Kidney (tissue), 14 donors: ENCODE data around the gene ERICH2. TPM values are rescaled to one million over a fixed set of nuclear protein-coding genes. Genes with fewer than 3 reads are reported as not detected.

Experiments used
- DNase-seq, 5 donors: peaks; one replicate each; pipeline ENCODE4 v3.0.0-alpha.2; 2013 to 2020
- FAIRE-seq: peaks from 2 replicates; lab custom pipeline; 2012; peaks lifted over from hg19 to GRCh38; lab: Jason Lieb, UNC
- H3K27ac ChIP-seq, 2 donors: one replicate each; pipeline ENCODE4 v1.7.0; 2013; ENCODE audit warnings: low read depth in 2 of 2, low read length in 2 of 2, inconsistent platforms in 1 of 2
- H3K27me3 ChIP-seq: one replicate; pipeline ENCODE4 v1.7.1; 2013; ENCODE audit warnings: low read length, inconsistent platforms; ENCODE audit not compliant: control insufficient read depth, insufficient read depth
- H3K36me3 ChIP-seq, 3 donors: one replicate each; pipeline versions ENCODE4 v1.7.0 to v1.7.1; 2013; ENCODE audit warnings: low read length in 3 of 3, control low read depth in 1 of 3, inconsistent platforms in 1 of 3; ENCODE audit not compliant: insufficient read depth in 3 of 3, control insufficient read depth in 2 of 3
- H3K4me1 ChIP-seq, 3 donors: one replicate each; pipeline versions ENCODE4 v1.7.0 to v1.7.1; 2013; ENCODE audit warnings: low read length in 3 of 3, inconsistent platforms in 1 of 3, low read depth in 1 of 3; ENCODE audit not compliant: control insufficient read depth in 2 of 3, insufficient read depth in 2 of 3
- H3K4me3 ChIP-seq, 3 donors: one replicate each; pipeline versions ENCODE4 v1.7.0 to v1.8.1; 2013; ENCODE audit warnings: low read length in 3 of 3, control low read depth in 1 of 3, inconsistent platforms in 1 of 3
- H3K9ac ChIP-seq, 3 donors: one replicate each; pipeline versions ENCODE4 v1.7.0 to v1.7.1; 2013; ENCODE audit warnings: low read length in 3 of 3, control low read depth in 1 of 3, inconsistent platforms in 1 of 3
- H3K9me3 ChIP-seq, 3 donors: one replicate each; pipeline versions ENCODE4 v1.7.0 to v1.7.1; 2013; ENCODE audit warnings: low read length in 3 of 3, control low read depth in 1 of 3, inconsistent platforms in 1 of 3; ENCODE audit not compliant: control insufficient read depth in 2 of 3, insufficient read depth in 1 of 3
- intact Hi-C: fragments of 100-400 bp; cut with DNase I; formaldehyde crosslinking; loops from one replicate; pipeline ENCODE4 v1.11.1; 2022
- polyA plus RNA-seq: library from polyadenylated mRNA; stranded (reverse); fragments of 350-450 nt; fragmentation: Illumina TruSeq; extraction: RNeasy Lipid Tissue Mini Kit (QIAGEN cat#74804); gene quantifications from one replicate; pipeline ENCODE4 v1.2.3, GENCODE V29; 2014; ENCODE audit warnings: low read depth, low replicate concordance; ENCODE audit not compliant: insufficient read depth
- total RNA-seq: library from RNA; stranded (reverse); fragmentation: NEBNext Ultra II Directional; extraction: Animal tissue kit (Norgen Biotek cat#: 25700); gene quantifications from one replicate; pipeline ENCODE4 v1.2.1, GENCODE V29; 2021
- TF ChIP-seq, protein P1 (sequence below): IDR thresholded peaks from 3 replicates; pipeline ENCODE4 v1.5.1; 2012; ENCODE audit warnings: mild to moderate bottlenecking, moderate library complexity, borderline replicate concordance; ENCODE audit not compliant: insufficient read depth; ENCODE audit errors: extremely low read depth
- donor health status: control.
- donor health status: control.
- donor health status: control.
- donor health status: control.
- donor health status: control.
- donor health status: DM: yes; HTN: yes; CAD: no.
- donor health status: Normal renal cell carcinoma (clear cell type).

Gene ERICH2
- total and polyA plus RNA-seq, 2 donors from 2014 or later = 0.91 to 4.0 TPM

DNA sequence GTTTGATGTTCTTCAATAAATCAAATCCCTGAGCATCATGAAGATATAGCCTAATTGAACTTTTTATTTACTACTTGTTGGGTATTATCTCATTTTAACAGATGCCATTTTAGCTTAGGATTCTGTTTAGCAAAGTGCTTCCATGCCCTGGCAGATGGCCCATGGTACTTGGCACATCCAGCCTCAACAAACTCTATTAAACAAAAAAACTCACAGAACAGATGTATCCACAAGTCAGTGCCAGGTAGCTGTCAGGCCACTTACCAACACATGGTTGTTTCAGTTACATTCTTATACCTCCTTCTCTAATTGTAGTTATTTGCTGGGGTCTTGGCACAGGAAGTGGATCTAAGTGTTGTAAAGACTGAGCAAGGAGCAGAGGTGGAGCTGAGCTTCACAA lies 76.1 kb downstream of the ERICH2 start:
- Histone ChIP-seq H3K4me3 (no peak overlapping the region), H3K36me3 (no peaks in the 10 kb centered on the region), H3K27ac (no peak overlapping the region), H3K9ac (no peak overlapping the region), H3K27me3 (no peaks in the 10 kb centered on the region), H3K9me3 (no peaks in the 10 kb centered on the region), H3K4me1 (no peaks in the 10 kb centered on the region)
- no peak for FAIRE-seq
- intact Hi-C loops = no loop called here
- no peak for DNase-seq
- TF ChIP-seq, protein P1, sequence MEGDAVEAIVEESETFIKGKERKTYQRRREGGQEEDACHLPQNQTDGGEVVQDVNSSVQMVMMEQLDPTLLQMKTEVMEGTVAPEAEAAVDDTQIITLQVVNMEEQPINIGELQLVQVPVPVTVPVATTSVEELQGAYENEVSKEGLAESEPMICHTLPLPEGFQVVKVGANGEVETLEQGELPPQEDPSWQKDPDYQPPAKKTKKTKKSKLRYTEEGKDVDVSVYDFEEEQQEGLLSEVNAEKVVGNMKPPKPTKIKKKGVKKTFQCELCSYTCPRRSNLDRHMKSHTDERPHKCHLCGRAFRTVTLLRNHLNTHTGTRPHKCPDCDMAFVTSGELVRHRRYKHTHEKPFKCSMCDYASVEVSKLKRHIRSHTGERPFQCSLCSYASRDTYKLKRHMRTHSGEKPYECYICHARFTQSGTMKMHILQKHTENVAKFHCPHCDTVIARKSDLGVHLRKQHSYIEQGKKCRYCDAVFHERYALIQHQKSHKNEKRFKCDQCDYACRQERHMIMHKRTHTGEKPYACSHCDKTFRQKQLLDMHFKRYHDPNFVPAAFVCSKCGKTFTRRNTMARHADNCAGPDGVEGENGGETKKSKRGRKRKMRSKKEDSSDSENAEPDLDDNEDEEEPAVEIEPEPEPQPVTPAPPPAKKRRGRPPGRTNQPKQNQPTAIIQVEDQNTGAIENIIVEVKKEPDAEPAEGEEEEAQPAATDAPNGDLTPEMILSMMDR = no peak

GRCh38 chr2:170847716-170848115 lies 77.5 kb downstream of the ERICH2 start:
- FAIRE-seq = no peak
- H3K9me3 ChIP-seq = no peaks in the 10 kb centered on the region
- H3K9ac ChIP-seq = no peak overlapping the region
- no peak overlapping the region for H3K27ac ChIP-seq
- H3K27me3 ChIP-seq = no peaks in the 10 kb centered on the region
- no peak overlapping the region for H3K4me3 ChIP-seq
- no peaks in the 10 kb centered on the region for H3K36me3 ChIP-seq
- intact Hi-C loops = no loop called here
- TF ChIP-seq, protein P1 = no peak
- DNase-seq = no peak
- H3K4me1 ChIP-seq = no peaks in the 10 kb centered on the region

Other genes with a start within 250 kb of the ERICH2 start
- 0.25 TPM for gene SP5, start 55.0 kb upstream of the ERICH2 start, total RNA-seq
- 1.6 TPM for gene SP5, start 55.0 kb upstream of the ERICH2 start, polyA plus RNA-seq
- gene GAD1, start 46.5 kb downstream of the ERICH2 start, total RNA-seq = 1.1 TPM
- gene GAD1, start 46.5 kb downstream of the ERICH2 start, polyA plus RNA-seq = 4.1 TPM
- gene GORASP2, start 158.9 kb downstream of the ERICH2 start, total RNA-seq = 70.4 TPM
- gene GORASP2, start 158.9 kb downstream of the ERICH2 start, polyA plus RNA-seq = 40.4 TPM